22Rv1 (cell line): ENCODE results near the gene WSCD2.

Experiments
- CTCF ChIP-seq: fragments of 450-650 bp; IDR thresholded peaks from 2 replicates; pipeline ENCODE4 v1.5.1; 2017; ENCODE audit warnings: mild to moderate bottlenecking
- ZFX ChIP-seq: fragments of 450-650 bp; IDR thresholded peaks from 2 replicates; pipeline ENCODE4 v1.6.1; 2017; ENCODE audit warnings: antibody characterized with exemption, borderline replicate concordance

- TF ChIP-seq CTCF (no peak), ZFX (no peak)
Measured at GRCh38 chr12:108121320-108121719, 7.8 kb upstream of the WSCD2 start.
